Fibroblast of skin of back (primary cell): Measurements from ENCODE around the gene NPBWR2.
"Not testable (repeated sequence)": the region's sequence is repeated elsewhere in the genome, so short reads cannot be mapped to it uniquely, and the experiment has no call there.

Source experiments
- DNase-seq: peaks from one replicate; pipeline ENCODE4 v3.0.0-alpha.2; 2013

The NPBWR2 gene

GRCh38 chr20:64102647-64103354, 4.6 kb downstream of the NPBWR2 start:
- DNase-seq, result no peak

- no peak for DNase-seq
Observed at GRCh38 chr20:64101731-64102621, 5.4 kb downstream of the NPBWR2 start.

GRCh38 chr20:64100946-64101688, 6.2 kb downstream of the NPBWR2 start:
- no peak for DNase-seq

- DNase-seq, result no peak
Observed at GRCh38 chr20:64100566-64100888, 6.8 kb downstream of the NPBWR2 start.

GRCh38 chr20:64099880-64100565, 7.3 kb downstream of the NPBWR2 start:
- DNase-seq, result no peak

- no peak for DNase-seq
Observed at GRCh38 chr20:64099086-64099786, 8.1 kb downstream of the NPBWR2 start.

GRCh38 chr20:64098471-64099013, 8.8 kb downstream of the NPBWR2 start:
- DNase-seq, result no peak

- DNase-seq, result no peak
Observed at GRCh38 chr20:64096535-64096934, 10.8 kb downstream of the NPBWR2 start.

- no peak for DNase-seq
Observed at GRCh38 chr20:64095927-64096326, 11.4 kb downstream of the NPBWR2 start.

- no peak for DNase-seq
Observed at GRCh38 chr20:64095455-64095854, 11.9 kb downstream of the NPBWR2 start.

- DNase-seq, result no peak
Observed at GRCh38 chr20:64093013-64093503, 14.3 kb downstream of the NPBWR2 start.

- DNase-seq, result no peak
Observed at GRCh38 chr20:64092258-64093012, 14.9 kb downstream of the NPBWR2 start.

GRCh38 chr20:64091770-64092169, 15.6 kb downstream of the NPBWR2 start:
- DNase-seq, result no peak

GRCh38 chr20:64091340-64091739, 16.0 kb downstream of the NPBWR2 start:
- no peak for DNase-seq

GRCh38 chr20:64090165-64090564, 17.2 kb downstream of the NPBWR2 start:
- no peak for DNase-seq

- not testable (repeated sequence) for DNase-seq
Observed at GRCh38 chr20:64088586-64088985, 18.8 kb downstream of the NPBWR2 start.

GRCh38 chr20:64087226-64087825, 20.0 kb downstream of the NPBWR2 start:
- not testable (repeated sequence) for DNase-seq

- DNase-seq, result no peak
Observed at GRCh38 chr20:64086801-64087200, 20.6 kb downstream of the NPBWR2 start.

- DNase-seq, result no peak
Observed at GRCh38 chr20:64084685-64085152, 22.6 kb downstream of the NPBWR2 start.
